Liver (tissue), 3 donors: ENCODE measurements around the gene DRGX.

ENCODE experiments used
- CTCF ChIP-seq: fragments of 150-350 bp; IDR thresholded peaks from 2 replicates; pipeline ENCODE4 v1.5.1; 2017; ENCODE audit warnings: improper control_type of control experiment, low read depth, low read length; ENCODE audit not compliant: missing input control
- SP1 ChIP-seq: IDR thresholded peaks from 2 replicates; pipeline ENCODE4 v1.6.1; 2018; ENCODE audit warnings: antibody characterized with exemption, mild to moderate bottlenecking
- donor health status: healthy.
- donor health status: healthy.

DNA sequence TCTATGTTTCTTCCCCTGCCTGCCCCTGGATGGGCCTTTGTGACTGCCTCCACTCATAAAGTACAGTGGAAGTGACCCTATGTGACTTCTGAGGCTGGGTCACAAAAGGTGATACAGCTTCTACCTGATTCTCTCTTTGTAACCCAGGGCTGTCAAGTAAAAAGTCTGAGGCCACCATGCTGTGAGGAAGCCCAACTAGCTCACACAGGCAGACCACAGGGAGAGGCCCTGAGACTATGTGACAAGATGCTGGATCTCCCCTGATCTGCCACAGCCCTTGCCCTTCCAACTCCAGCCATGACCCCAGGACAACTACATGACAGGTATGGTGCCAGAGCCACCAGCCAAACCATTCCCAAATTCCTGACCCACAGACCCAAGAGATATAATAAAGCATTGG is 45.8 kb downstream of the DRGX start:
- TF ChIP-seq CTCF (no peak), SP1 (no peak)
